Muscle layer of duodenum (tissue), 2 donors: ENCODE results near the gene EYA3.

Source experiments
- H3K27ac ChIP-seq: one replicate; pipeline ENCODE4 v1.7.0; 2013; ENCODE audit warnings: mild to moderate bottlenecking, low read length
- H3K27me3 ChIP-seq: one replicate; pipeline ENCODE4 v1.7.0; 2013; ENCODE audit warnings: low read depth, mild to moderate bottlenecking, control low read depth, low read length
- H3K36me3 ChIP-seq, 2 donors: one replicate each; pipeline ENCODE4 v1.7.0; 2013; ENCODE audit warnings: low read length in 2 of 2, control low read depth in 1 of 2, mild to moderate bottlenecking in 1 of 2; ENCODE audit not compliant: insufficient read depth in 2 of 2, control insufficient read depth in 1 of 2
- H3K4me1 ChIP-seq, 2 donors: one replicate each; pipeline ENCODE4 v1.7.0; 2013; ENCODE audit warnings: low read length in 2 of 2, mild to moderate bottlenecking in 2 of 2, control low read depth in 1 of 2, moderate library complexity in 1 of 2; ENCODE audit not compliant: insufficient read depth in 2 of 2, control insufficient read depth in 1 of 2
- H3K4me3 ChIP-seq, 2 donors: one replicate each; pipeline ENCODE4 v1.7.0; 2013; ENCODE audit warnings: low read length in 2 of 2, low read depth in 1 of 2, mild to moderate bottlenecking in 1 of 2
- H3K9me3 ChIP-seq, 2 donors: one replicate each; pipeline ENCODE4 v1.7.0; 2013; ENCODE audit warnings: low read length in 2 of 2, control low read depth in 1 of 2, mild to moderate bottlenecking in 1 of 2; ENCODE audit not compliant: control insufficient read depth in 1 of 2
- donor health status: healthy.

Gene EYA3

GRCh38 chr1:28086651-28087050 is 1.8 kb downstream of the EYA3 start:
- H3K4me3 ChIP-seq, result no peak overlapping the region

GRCh38 chr1:28085129-28085528 is 3.3 kb downstream of the EYA3 start:
- no peak overlapping the region for H3K27ac ChIP-seq

More at GRCh38 chr1:28086651-28087050, 1.8 kb downstream of the EYA3 start:
- Histone ChIP-seq H3K27ac (no peak overlapping the region), H3K27me3 (no peaks in the 10 kb centered on the region), H3K4me1 (peaks cover 12 to 15% of the 10 kb centered on the region in 2 donors), H3K9me3 (no peaks in the 10 kb centered on the region), H3K36me3 (peaks cover 0 to 7% of the 10 kb centered on the region in 2 donors)

GRCh38 chr1:28083876-28084275 is 4.5 kb downstream of the EYA3 start:
- peaks cover 19 to 21% of the 10 kb centered on the region in 2 donors for H3K4me1 ChIP-seq
- H3K9me3 ChIP-seq, result no peaks in the 10 kb centered on the region
- peaks cover 0 to 7% of the 10 kb centered on the region in 2 donors for H3K36me3 ChIP-seq
- H3K27me3 ChIP-seq, result no peaks in the 10 kb centered on the region
- H3K4me3 ChIP-seq, result no peak overlapping the region
- H3K27ac ChIP-seq, result no peak overlapping the region

More at GRCh38 chr1:28085129-28085528, 3.3 kb downstream of the EYA3 start:
- H3K4me1 ChIP-seq, result peaks cover 12 to 15% of the 10 kb centered on the region in 2 donors
- peaks cover 0 to 7% of the 10 kb centered on the region in 2 donors for H3K36me3 ChIP-seq
- H3K27me3 ChIP-seq, result no peaks in the 10 kb centered on the region
- H3K4me3 ChIP-seq, result no peak overlapping the region
- no peaks in the 10 kb centered on the region for H3K9me3 ChIP-seq

GRCh38 chr1:28078680-28079626 is 9.5 kb downstream of the EYA3 start:
- Histone ChIP-seq H3K27me3 (no peaks in the 10 kb centered on the region), H3K4me3 (no peak overlapping the region), H3K4me1 (peaks cover 6 to 16% of the 10 kb centered on the region in 2 donors), H3K36me3 (no peaks in the 10 kb centered on the region), H3K9me3 (no peaks in the 10 kb centered on the region), H3K27ac (no peak overlapping the region)

GRCh38 chr1:28078262-28078661 is 10.1 kb downstream of the EYA3 start:
- no peak overlapping the region for H3K4me3 ChIP-seq

GRCh38 chr1:28074892-28075511 is 13.4 kb downstream of the EYA3 start:
- Histone ChIP-seq H3K9me3 (no peaks in the 10 kb centered on the region), H3K27me3 (no peaks in the 10 kb centered on the region), H3K36me3 (no peaks in the 10 kb centered on the region), H3K27ac (no peak overlapping the region), H3K4me1 (peaks cover 6 to 20% of the 10 kb centered on the region in 2 donors), H3K4me3 (no peak overlapping the region)

More at GRCh38 chr1:28078262-28078661, 10.1 kb downstream of the EYA3 start:
- H3K27me3 ChIP-seq, result no peaks in the 10 kb centered on the region
- H3K36me3 ChIP-seq, result no peaks in the 10 kb centered on the region
- H3K27ac ChIP-seq, result no peak overlapping the region
- no peaks in the 10 kb centered on the region for H3K9me3 ChIP-seq
- peaks cover 6 to 16% of the 10 kb centered on the region in 2 donors for H3K4me1 ChIP-seq

GRCh38 chr1:28073867-28074266 is 14.5 kb downstream of the EYA3 start:
- no peak overlapping the region for H3K27ac ChIP-seq
- H3K36me3 ChIP-seq, result no peaks in the 10 kb centered on the region
- peaks cover 0 to 14% of the 10 kb centered on the region in 2 donors for H3K4me1 ChIP-seq
- H3K4me3 ChIP-seq, result no peak overlapping the region
- H3K9me3 ChIP-seq, result no peaks in the 10 kb centered on the region
- no peaks in the 10 kb centered on the region for H3K27me3 ChIP-seq

GRCh38 chr1:28071813-28072212 is 16.6 kb downstream of the EYA3 start:
- H3K36me3 ChIP-seq, result no peaks in the 10 kb centered on the region
- no peak overlapping the region for H3K27ac ChIP-seq
- peaks cover 3 to 10% of the 10 kb centered on the region in 2 donors for H3K4me1 ChIP-seq
- H3K9me3 ChIP-seq, result no peaks in the 10 kb centered on the region
- H3K27me3 ChIP-seq, result no peaks in the 10 kb centered on the region
- H3K4me3 ChIP-seq, result no peak overlapping the region

- no peaks in the 10 kb centered on the region for H3K9me3 ChIP-seq
- H3K27ac ChIP-seq, result no peak overlapping the region
- H3K36me3 ChIP-seq, result no peaks in the 10 kb centered on the region
- peaks cover 4 to 11% of the 10 kb centered on the region in 2 donors for H3K4me1 ChIP-seq
- no peaks in the 10 kb centered on the region for H3K27me3 ChIP-seq
- no peak overlapping the region for H3K4me3 ChIP-seq
Measured at GRCh38 chr1:28070725-28071593, 17.5 kb downstream of the EYA3 start.

- Histone ChIP-seq H3K27ac (no peak overlapping the region), H3K4me1 (peaks cover 4 to 7% of the 10 kb centered on the region in 2 donors), H3K9me3 (no peaks in the 10 kb centered on the region), H3K36me3 (no peaks in the 10 kb centered on the region), H3K27me3 (no peaks in the 10 kb centered on the region), H3K4me3 (no peak overlapping the region)
Measured at GRCh38 chr1:28067523-28068090, 20.8 kb downstream of the EYA3 start.
